ENCODE results near the gene SPDYC.
A peak's percentile ranks its signal among the peaks of the same experiment; 100 is the strongest.

Gene SPDYC

GRCh38 chr11:65215441-65216076 is 45.5 kb downstream of the SPDYC start:
- H3K27ac ChIP-seq = no peak overlapping the region
- H3K4me3 ChIP-seq = no peak overlapping the region

DNA sequence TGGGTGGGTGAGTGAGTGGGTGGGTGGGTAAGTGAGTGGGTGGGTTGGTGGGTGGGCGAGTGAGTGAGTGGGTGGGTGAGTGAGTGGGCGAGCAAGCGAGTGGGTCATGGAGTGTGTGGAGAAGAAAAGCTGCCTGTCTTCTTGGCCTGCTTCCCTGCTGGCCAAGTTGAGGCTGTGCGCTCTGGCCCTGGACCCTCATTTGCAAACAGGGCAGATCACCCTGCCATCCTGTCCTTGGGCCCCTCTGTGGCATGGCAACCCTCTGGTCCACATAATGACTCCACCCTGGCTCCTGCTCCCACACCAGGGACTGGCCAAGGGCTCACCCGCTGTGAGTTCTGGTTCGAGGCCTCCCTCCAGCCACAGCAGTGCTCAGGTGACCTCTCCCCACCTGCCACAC is 46.8 kb downstream of the SPDYC start:
- H3K27ac ChIP-seq = no peak overlapping the region
- H3K4me3 ChIP-seq = no peak overlapping the region

GRCh38 chr11:65217441-65218423 is 47.7 kb downstream of the SPDYC start:
- Histone ChIP-seq H3K4me3 (no peak overlapping the region), H3K27ac (no peak overlapping the region)

DNA sequence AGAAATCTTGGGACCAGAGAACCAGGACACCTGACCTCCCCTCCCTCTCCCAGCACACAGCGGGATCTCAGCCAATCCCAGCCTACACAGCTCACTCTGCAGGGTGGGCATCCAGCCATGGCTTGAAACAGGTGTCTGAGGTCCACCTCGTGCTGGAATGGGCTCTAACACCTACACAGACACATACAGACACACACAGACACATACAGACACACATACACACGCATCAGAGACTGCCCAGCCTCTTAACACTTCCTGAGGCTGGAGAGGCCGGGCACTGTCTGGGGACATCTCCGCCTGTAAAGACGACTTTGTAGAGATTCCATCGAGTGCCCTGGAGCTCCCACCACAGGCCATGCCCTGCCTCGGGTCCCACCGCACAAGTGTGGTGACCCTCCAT is 48.4 kb downstream of the SPDYC start:
- H3K4me3 ChIP-seq = no peak overlapping the region
- no peak overlapping the region for H3K27ac ChIP-seq

DNA sequence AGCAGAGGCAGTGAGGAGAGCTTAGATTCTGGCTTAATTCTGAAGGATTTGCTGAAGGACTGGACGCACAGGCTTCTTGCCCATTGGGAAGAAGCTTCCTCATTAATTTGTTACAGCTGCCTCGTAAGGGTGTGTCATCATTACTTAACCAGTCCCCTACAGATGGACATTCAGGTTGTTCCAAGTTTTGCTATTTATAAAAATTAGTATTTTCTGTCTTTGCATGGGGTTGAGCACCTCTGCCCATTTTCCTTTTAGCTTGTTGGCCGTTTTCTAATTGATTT is 49.8 kb downstream of the SPDYC start:
- Histone ChIP-seq H3K27ac (peak overlapping the region in 1 of 21 experiments; percentile 46), H3K4me3 (no peak overlapping the region)

- Histone ChIP-seq H3K27ac (no peak overlapping the region), H3K4me3 (no peak overlapping the region)
Measured at GRCh38 chr11:65221026-65221425, 51.0 kb downstream of the SPDYC start.
